Measurements from ENCODE around the gene OR2A42. TPM values are rescaled to one million over a fixed set of nuclear protein-coding genes. Genes with fewer than 3 reads are reported as not detected.

The OR2A42 gene, protein sequence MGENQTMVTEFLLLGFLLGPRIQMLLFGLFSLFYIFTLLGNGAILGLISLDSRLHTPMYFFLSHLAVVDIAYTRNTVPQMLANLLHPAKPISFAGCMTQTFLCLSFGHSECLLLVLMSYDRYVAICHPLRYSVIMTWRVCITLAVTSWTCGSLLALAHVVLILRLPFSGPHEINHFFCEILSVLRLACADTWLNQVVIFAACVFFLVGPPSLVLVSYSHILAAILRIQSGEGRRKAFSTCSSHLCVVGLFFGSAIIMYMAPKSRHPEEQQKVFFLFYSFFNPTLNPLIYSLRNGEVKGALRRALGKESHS
- total RNA-seq (2022; extraction: Qiagen RNA extraction): not detected in 5 replicates

DNA sequence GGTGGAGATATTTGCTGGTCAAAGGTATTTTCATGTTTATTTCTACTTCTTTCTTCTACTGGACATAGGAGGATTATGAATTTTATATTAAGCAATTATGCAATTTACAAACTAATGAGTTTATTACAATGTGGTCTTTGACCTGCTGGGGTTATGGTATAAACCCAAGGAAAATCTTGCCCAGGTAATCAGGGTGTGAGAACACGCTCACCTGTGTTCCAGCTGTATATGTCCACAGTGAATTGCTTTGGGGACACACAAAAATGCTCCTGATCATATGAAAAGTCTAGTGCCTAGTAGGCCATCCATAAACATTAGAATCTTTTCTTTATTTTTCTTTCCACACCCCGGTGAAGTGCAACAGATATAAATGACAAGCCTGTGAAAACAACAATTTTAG is at the start of gene OR2A42:
Gene OR2A42, minus strand, starts transcription at position 241 of the 400 bp plus-strand sequence. CDS start 6,762 bp downstream, outside the sequence.

DNA sequence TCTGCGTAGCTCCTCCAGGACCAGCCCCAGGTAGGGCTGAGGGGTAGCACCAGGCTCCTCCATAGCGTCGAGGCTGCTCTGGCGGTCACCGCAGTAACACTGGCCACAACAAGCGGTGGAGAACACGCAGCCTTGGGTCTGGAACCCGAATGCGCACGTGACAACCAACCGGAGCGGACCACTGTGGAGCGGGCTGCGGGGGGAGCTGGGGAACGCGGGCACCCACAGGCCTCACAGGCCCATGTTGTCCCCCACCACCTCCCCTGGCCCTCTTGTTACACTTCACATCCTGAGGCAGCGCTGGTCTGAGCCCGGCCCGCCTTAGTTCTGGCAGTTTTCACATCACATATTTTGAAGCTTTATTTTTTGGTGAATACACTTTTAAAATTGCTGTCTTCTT is 29.8 kb upstream of the OR2A42 start, which contains the start of gene CTAGE8:
Gene CTAGE8, minus strand, starts transcription at position 101 of the 400 bp plus-strand sequence. Its CDS starts 38 bp downstream, at position 63.

DNA sequence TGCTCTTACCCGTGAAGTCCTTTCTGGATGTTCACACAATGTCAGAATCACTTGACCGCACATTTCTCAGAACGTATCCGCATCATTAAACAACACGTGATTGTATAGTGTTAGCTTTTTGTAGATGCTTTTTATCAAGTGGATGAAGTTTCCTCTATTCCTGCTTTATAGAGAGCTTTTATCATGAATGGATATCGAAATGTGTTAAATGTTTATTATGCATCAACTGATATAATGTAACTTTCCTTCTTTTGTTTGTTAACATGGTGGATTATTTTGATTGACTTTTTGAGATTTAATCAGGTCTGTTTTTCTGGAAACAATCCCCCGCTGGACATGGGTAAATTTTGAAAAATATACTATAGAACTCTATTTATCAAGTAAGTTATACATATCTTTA is 25.3 kb upstream of the OR2A42 start, which contains the start of gene OR2A7:
Gene OR2A7, minus strand, starts transcription at position 101 of the 400 bp plus-strand sequence. CDS start 5,164 bp downstream, outside the sequence.

DNA sequence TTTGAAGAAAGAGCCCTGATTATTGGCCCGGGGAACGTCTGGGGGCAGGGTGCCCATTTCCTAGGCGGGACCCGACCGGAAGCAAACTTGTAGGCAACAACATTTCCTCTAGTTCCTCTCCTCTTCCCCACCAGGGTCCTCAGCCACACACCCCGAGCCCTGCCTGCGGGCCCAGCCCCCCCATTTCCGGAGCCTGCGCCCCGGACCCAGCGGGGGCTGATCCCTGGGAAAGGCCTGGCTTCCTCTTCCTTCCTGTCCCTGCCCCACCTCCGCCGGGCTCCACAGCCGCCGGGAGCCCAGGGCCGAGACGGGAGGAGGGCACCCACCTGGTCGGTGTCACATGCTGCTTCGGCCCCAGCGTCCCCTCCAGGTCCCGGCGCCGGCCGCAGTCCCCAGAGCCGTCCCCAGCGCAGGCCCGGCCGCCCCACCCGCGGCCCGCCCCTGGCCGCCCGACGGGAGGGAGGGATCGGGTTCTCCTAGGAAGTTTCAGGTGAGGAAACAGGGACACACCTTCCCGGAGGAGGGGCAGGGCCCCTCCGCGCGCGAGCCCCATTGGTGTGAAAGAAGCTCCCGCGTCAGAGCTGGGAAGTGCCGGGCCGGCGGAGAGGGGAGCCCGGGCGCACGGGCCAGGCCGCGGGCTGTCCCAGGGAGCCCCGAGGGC is 44.1 kb downstream of the OR2A42 start, which contains the start of gene ARHGEF35:
Gene ARHGEF35, minus strand, starts transcription at position 622 of the 661 bp plus-strand sequence. CDS start 7,450 bp downstream, outside the sequence.

DNA sequence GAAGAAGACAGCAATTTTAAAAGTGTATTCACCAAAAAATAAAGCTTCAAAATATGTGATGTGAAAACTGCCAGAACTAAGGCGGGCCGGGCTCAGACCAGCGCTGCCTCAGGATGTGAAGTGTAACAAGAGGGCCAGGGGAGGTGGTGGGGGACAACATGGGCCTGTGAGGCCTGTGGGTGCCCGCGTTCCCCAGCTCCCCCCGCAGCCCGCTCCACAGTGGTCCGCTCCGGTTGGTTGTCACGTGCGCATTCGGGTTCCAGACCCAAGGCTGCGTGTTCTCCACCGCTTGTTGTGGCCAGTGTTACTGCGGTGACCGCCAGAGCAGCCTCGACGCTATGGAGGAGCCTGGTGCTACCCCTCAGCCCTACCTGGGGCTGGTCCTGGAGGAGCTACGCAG is 56.2 kb downstream of the OR2A42 start, which contains the start of gene CTAGE4:
Gene CTAGE4, plus strand, starts transcription at position 301 of the 400 bp plus-strand sequence. Its CDS starts 38 bp downstream, at position 339.

Other genes with a start within 250 kb of the OR2A42 start
- not detected in 5 replicates for gene OR6B1, start 239.3 kb downstream of the OR2A42 start, total RNA-seq (2022; extraction: Qiagen RNA extraction)
- gene OR2A5, start 190.7 kb downstream of the OR2A42 start, total RNA-seq (2022; extraction: Qiagen RNA extraction): not detected in 5 replicates
- not detected in 5 replicates for gene OR2A25, start 169.8 kb downstream of the OR2A42 start, total RNA-seq (2022; extraction: Qiagen RNA extraction)
- not detected in 5 replicates for gene OR2A12, start 153.3 kb downstream of the OR2A42 start, total RNA-seq (2022; extraction: Qiagen RNA extraction)
- not detected in 5 replicates for gene OR2A2, start 130.0 kb downstream of the OR2A42 start, total RNA-seq (2022; extraction: Qiagen RNA extraction)
- gene OR2A14, start 116.4 kb downstream of the OR2A42 start, total RNA-seq (2022; extraction: Qiagen RNA extraction): not detected in 5 replicates
- gene CTAGE4, start 56.1 kb downstream of the OR2A42 start, total RNA-seq (2022; extraction: Qiagen RNA extraction): 0.06 TPM in 1 of 5 replicates, not detected in the others
- gene ARHGEF35, start 43.8 kb downstream of the OR2A42 start, total RNA-seq (2022; extraction: Qiagen RNA extraction): 0.46 to 0.73 TPM (median 0.55 TPM) in 5 replicates
- gene OR2A7, start 25.2 kb upstream of the OR2A42 start, total RNA-seq (2022; extraction: Qiagen RNA extraction): not detected in 5 replicates
- gene CTAGE8, start 29.7 kb upstream of the OR2A42 start, total RNA-seq (2022; extraction: Qiagen RNA extraction): not detected in 5 replicates
- not detected in 5 replicates for gene OR2A1, start 72.8 kb upstream of the OR2A42 start, total RNA-seq (2022; extraction: Qiagen RNA extraction)
- gene ARHGEF5, start 115.8 kb upstream of the OR2A42 start, total RNA-seq (2022; extraction: Qiagen RNA extraction): 3.0 to 3.6 TPM (median 3.2 TPM) in 5 replicates
- gene NOBOX, start 164.1 kb upstream of the OR2A42 start, total RNA-seq (2022; extraction: Qiagen RNA extraction): not detected in 5 replicates

Measured in A549 treated with AZD2906 at 1 μM for 4 hours (cell line).